ENCODE data around the gene GTPBP6.
"Not testable (repeated sequence)": the region's sequence is repeated elsewhere in the genome, so short reads cannot be mapped to it uniquely, and the experiment has no call there.

Gene GTPBP6

DNA sequence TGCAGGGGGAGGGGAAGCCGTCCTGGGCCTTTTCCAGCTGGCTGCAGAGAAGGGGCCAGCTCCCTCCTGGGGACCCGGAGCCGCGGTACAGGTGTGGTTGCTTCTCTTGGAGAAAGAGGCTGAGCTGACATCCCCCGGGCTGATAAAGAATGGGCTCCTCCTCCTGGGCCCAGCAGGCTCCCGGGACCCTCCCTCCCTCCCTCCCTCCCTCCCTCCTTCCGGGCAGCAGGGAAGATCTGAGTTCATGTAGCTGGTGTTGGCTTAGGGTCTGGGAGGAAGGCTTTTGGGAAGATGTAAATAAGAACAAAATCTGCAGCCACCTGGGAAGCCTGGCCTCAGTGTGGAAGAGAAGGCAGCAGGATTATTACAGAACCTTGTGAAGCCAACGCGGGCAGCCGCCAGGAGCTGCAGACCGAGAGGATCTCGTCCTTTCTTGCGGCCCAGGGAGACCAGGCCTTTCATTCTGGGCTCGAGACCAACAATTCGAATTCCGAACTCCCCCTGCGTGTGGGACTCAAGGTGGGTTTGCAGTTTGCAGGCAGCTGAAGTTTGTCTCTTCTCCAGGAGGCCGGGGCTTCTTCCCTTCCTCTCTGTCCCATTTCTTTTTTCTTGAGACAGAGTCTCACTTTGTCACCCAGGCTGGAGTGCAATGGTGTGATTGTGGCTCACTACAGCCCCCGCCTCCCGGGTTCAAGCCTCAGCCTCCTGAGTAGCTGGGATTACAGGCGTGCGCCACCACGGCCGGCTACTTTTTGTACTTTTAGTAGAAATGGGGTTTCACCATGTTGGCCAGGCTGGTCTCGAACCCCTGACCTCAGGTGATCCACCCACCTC, 37.2 kb downstream of the GTPBP6 start, which contains the start of gene PLCXD1:
PLCXD1 (plus strand) TSS at position 216 of the 834 bp plus-strand sequence. CDS start 2,807 bp downstream, outside the sequence.
- in situ Hi-C loops (cut with HindIII; ENCODE audit: low pct_unique_long_range_greater_than_20kb, low sequenced_read_pairs): no loop called here
- TF ChIP-seq JUND (IDR thresholded peaks at IDR 0.05; ENCODE audit: low read depth): no peak
- DNase-seq (ENCODE audit: low read depth in 1 of 2, low spot score in 1 of 2): no peak

DNA sequence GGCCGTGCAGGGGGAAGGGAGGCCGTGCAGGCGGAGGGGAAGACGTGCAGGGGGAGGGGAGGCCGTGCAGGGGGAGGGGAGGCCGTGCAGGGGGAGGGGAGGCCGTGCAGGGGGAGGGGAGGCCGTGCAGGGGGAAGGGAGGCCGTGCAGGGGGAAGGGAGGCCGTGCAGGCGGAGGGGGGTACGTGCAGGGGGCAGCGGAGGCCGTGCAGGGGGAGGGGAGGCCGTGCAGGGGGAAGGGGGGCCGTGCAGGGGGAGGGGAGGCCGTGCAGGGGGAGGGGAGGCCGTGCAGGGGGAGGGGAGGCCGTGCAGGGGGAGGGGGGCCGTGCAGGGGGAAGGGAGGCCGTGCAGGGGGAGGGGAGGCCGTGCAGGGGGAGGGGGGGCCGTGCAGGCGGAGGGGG, 37.9 kb downstream of the GTPBP6 start:
- DNase-seq (ENCODE audit: low read depth in 1 of 2, low spot score in 1 of 2); in situ Hi-C loops (cut with HindIII; ENCODE audit: low pct_unique_long_range_greater_than_20kb, low sequenced_read_pairs): not testable (repeated sequence)

DNA sequence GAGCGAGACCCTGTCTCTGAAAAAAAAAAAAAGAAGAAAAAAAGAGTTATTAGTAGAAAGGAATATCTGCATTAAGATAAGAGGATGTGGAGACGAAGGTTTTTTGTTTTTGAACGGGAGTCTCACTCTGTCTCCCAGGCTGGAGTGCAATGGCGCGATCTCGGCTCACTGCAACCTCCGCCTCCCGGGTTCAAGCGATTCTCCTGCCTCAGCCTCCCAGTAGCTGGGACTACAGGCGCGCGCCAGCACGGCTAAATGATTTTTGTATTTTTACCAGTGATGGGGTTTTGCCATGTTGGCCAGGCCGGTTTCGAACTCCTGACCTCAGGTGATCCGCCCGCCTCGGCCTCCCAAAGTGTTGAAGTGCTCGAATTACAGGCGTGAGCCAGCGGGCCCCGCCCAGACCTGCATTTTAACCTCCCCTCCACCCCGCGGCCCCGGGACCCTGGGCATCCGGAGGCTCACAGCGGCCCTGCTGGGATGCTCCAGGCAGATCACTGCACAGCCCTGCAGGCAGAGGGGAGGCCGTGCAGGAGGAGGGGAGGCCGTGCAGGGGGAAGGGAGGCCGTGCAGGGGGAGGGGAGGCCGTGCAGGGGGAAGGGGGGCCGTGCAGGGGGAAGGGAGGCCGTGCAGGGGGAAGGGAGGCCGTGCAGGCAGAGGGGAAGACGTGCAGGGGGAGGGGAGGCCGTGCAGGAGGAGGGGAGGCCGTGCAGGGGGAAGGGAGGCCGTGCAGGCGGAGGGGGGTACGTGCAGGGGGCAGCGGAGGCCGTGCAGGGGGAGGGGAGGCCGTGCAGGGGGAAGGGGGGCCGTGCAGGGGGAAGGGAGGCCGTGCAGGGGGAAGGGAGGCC, 38.6 kb downstream of the GTPBP6 start:
- in situ Hi-C loops (cut with HindIII; ENCODE audit: low pct_unique_long_range_greater_than_20kb, low sequenced_read_pairs); DNase-seq (ENCODE audit: low read depth in 1 of 2, low spot score in 1 of 2): not testable (repeated sequence)

DNA sequence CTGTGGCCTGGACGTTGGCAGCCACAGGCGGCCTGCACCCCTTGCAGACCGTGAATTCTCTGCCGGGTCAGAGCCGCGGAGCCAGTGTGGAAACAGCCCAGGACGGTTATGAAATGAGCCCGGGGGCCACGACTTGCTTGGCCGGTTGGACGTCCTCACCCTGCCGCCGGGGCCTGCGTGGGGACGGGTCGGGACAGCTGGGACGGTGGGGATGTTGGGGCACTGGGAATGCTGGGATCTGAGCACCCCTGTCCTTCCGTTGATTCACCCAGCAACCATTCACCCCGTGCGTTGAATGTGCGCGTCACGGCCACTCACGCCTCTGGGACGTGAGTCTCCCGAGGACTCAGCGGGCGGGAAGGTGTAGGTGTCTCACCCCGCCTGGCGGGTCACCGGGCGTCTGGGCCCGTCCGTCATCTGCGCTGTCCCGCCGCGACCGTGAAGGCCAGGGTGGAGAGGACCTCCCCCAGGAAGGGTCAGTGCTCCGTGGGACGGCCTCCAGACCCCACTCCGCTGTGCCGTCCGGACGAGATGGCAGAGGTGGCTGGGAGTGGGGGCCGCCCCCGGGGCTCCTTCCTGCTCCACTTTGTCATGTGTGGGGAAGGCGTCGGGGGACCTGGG, 41.9 kb downstream of the GTPBP6 start:
- in situ Hi-C loops (cut with HindIII; ENCODE audit: low pct_unique_long_range_greater_than_20kb, low sequenced_read_pairs): no loop called here
- DNase-seq (ENCODE audit: low read depth in 1 of 2, low spot score in 1 of 2): peak; percentile 70 to 80

DNA sequence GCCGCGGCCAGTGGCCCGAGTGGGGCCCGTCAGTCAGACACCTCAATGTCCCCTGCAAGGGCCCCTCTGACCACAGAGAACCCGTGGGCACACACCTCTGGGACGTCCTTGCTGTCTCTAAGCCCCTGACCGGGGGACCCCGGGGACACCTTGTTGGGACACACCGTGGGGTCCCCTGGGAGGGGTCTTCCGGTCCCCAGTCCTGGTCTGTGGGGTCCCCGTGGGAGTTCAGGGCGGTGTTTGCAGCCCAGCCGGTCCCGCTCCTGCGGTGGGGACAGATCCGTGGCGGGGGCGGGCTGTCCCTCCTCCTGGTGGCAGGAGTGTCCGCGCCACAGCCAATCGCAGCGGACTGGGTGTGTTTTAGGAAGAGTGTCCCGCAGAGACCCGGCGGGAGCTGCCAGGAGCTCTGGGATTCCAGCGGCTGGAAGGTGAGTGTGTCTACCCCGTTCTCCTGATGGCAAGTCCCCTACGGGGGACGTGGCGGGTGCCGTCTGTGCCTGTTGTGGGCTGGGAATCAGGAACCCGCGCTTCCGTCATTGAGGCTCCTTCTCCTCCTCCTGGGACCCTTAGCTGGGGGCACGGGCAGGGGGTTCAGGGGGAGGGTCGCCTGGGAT, 42.5 kb downstream of the GTPBP6 start:
- TF ChIP-seq JUND (IDR thresholded peaks at IDR 0.05; ENCODE audit: low read depth): no peak
- peak; percentile 89 to 94 for DNase-seq (ENCODE audit: low read depth in 1 of 2, low spot score in 1 of 2)
- in situ Hi-C loops (cut with HindIII; ENCODE audit: low pct_unique_long_range_greater_than_20kb, low sequenced_read_pairs): no loop called here

More for the DNA sequence above, 41.9 kb downstream of the GTPBP6 start:
- TF ChIP-seq JUND (IDR thresholded peaks at IDR 0.05; ENCODE audit: low read depth): no peak

DNA sequence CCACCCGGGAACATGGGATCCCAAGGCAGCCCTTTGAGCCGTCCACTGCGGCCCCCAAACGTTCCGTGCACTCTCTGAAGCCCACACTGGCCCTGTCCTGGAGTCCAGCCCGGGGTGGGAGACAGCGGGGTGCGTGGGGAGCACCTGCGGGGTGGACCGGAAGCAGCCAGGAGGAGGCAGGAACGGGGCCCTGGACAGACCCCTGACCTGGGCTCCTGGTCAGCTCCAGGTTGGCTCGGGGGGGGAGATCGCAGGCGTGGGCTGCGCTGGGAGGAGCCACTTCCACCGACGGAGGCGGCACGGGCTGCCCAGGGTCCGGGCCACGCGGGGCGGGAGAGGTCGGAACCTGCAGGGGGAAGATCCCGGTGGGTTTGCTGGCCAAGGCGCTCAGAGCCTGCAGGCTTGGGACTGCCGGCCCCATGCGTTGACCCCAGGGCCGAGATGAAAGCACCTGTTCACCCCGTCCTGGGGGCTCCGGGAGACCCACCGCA, 43.1 kb downstream of the GTPBP6 start:
- in situ Hi-C loops (cut with HindIII; ENCODE audit: low pct_unique_long_range_greater_than_20kb, low sequenced_read_pairs): no loop called here
- no peak for TF ChIP-seq JUND (IDR thresholded peaks at IDR 0.05; ENCODE audit: low read depth)
- no peak for DNase-seq (ENCODE audit: low read depth in 1 of 2, low spot score in 1 of 2)

DNA sequence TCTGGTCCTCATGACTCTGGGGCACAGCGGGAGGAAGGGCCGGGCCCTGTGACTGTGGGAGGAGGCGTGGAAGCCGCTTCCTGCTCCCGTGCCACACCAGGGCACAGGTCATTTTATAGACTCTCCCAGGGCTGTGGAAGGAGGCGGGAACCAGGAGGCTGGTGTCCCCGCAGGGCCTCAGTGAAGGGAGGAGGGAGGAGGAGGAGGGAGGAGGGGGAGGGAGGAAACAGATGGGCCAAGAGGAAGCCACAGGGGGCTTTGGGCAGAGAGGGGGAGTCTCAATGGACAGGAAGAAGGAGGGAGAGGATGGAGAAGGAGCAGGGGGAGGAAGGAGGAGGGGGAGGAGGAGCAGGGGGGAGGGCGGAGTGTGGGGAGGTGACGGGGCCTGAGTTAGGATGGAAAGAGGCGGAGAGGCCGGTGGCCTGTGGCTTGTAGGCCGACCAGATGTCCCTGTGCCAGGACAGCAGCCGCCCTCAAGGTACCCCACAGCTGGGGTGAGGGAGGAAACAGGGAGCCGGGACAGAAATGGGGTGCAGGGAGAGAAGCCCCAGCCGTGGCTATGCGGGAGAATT, 43.6 kb downstream of the GTPBP6 start:
- no peak for TF ChIP-seq JUND (IDR thresholded peaks at IDR 0.05; ENCODE audit: low read depth)
- no peak for DNase-seq (ENCODE audit: low read depth in 1 of 2, low spot score in 1 of 2)
- in situ Hi-C loops (cut with HindIII; ENCODE audit: low pct_unique_long_range_greater_than_20kb, low sequenced_read_pairs): no loop called here

DNA sequence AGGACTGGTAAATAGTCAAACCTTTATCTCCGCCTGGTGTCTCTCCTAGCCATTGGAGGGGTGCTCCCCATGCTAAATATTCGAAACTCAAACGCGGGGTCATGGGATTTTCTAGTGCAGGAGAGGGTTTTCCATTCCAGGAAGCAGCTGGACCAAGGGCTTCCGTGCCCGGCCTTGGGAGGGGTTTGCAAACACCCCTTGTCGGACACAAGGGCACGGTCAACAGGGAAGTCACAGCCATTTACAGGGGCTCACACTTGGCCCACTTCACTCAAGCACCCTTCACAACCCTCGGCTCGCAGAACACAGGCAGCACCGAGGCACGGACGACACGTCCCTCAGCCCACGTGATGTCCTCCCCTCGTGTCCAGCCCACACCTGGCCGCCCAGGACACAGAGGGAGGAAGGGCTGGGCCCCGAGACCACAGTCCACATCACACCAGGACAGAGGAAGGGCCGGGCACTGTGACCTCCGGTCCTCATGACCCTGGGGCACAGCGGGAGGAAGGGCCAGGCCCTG, 47.7 kb downstream of the GTPBP6 start:
- no peak for TF ChIP-seq JUND (IDR thresholded peaks at IDR 0.05; ENCODE audit: low read depth)
- in situ Hi-C loops (cut with HindIII; ENCODE audit: low pct_unique_long_range_greater_than_20kb, low sequenced_read_pairs): no loop called here
- no peak for DNase-seq (ENCODE audit: low read depth in 1 of 2, low spot score in 1 of 2)

DNA sequence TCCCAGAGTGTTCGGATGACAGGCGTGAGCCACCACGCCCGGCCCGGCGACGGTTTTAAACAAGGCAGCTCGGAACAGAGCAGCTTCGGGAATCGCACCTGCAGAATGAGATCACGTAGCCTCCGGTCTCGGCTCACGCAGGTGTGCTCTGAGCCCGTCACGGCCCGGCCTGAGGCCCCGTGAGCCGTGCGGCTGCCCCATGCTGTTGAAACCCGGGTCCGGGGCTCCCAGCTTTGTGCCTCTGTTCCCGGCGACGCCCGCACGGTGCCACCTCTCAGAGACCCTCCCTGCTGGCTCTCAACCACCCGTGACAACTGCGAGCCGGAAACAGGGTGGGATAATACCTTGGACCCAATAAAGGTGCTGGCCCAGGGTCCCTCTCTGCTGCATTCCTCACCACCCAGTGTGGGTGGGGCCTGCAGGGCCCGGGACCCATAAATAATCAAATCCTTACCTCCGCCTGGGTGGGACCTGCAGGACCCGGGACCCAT, 50.8 kb downstream of the GTPBP6 start:
- DNase-seq (ENCODE audit: low read depth in 1 of 2, low spot score in 1 of 2): no peak
- in situ Hi-C loops (cut with HindIII; ENCODE audit: low pct_unique_long_range_greater_than_20kb, low sequenced_read_pairs): no loop called here
- TF ChIP-seq JUND (IDR thresholded peaks at IDR 0.05; ENCODE audit: low read depth): no peak

DNA sequence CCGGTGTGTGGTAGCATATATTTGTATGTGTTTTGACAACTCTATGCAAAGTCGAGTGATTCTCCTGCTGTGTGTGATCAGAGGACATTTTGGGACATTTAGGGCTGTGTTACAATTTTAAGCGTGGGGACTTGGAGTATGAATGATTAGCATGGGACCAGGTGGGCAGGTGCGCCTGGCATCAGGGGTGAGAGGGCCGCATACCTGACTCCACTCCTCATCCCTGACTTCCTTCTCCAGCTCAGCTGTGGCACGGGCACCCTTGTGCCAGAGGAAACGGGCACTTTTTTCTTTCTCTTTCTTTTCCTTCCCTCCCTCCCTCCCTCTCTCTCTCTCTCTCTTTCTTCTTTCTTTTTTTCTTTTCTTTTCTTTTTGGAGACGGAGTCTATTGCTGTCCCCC, 53.1 kb downstream of the GTPBP6 start:
- in situ Hi-C loops (cut with HindIII; ENCODE audit: low pct_unique_long_range_greater_than_20kb, low sequenced_read_pairs): no loop called here
- DNase-seq (ENCODE audit: low read depth in 1 of 2, low spot score in 1 of 2): no peak
- TF ChIP-seq JUND (IDR thresholded peaks at IDR 0.05; ENCODE audit: low read depth): no peak

DNA sequence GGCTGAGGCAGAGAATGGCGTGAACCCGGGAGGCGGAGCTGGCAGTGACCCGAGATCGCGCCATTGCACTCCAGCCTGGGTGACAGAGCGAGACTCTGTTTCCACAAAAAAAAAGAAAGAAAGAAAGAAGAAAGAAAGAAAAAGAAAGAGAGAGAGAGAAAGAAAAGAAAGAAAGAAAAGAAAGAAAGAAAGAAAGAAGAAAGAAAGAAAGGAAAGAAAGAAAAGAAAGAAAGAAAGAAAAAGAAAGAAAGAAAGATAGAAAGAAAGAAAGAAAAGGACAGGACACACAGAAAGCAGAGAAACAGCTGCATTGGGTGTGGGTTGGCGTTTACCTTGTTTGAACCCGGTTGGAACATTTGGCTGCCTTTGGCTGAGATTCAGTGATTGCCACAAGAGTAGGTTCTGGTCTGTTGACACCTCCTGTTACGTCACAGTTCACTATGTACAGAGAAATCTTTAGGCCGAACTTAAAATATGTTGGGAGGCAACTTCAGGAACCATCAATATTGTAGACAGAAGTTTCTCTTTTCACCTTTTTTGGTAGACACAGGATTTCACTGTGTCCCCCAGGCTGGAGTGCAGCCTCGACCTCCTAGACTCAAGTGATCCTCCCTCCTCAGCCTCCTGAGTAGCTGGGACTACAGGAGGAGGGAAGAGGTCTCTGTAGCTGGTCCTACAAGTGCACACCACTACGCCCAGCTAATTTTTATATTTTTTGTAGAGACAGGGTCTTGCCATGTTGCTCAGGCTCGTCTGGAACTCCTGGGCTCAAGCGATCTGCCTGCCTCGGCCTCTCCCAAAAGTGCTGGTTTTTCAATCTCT, 53.8 kb downstream of the GTPBP6 start:
- TF ChIP-seq JUND (IDR thresholded peaks at IDR 0.05; ENCODE audit: low read depth): no peak
- in situ Hi-C loops (cut with HindIII; ENCODE audit: low pct_unique_long_range_greater_than_20kb, low sequenced_read_pairs): no loop called here
- DNase-seq (ENCODE audit: low read depth in 1 of 2, low spot score in 1 of 2): peak in 1 of 2 experiments; percentile 74

DNA sequence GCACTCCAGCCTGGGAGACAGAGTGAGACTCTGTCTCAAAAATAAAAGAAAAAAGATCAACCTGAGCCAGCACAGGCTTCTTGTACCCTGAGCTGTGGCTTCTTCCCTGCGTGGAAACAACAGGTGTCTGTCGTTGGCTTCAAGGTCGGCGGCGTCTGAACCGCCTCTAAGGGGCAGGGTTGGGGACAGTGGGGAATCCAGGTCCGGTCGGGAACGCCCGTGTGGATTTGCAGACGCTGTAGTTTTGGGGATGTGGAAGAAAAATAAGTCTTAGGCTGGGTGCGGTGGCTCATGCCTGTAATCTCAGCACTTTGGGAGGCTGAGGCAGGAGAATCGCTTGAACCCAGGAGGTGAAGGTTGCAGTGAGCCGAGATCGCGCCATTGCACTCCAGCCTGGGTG, 54.6 kb downstream of the GTPBP6 start:
- in situ Hi-C loops (cut with HindIII; ENCODE audit: low pct_unique_long_range_greater_than_20kb, low sequenced_read_pairs); DNase-seq (ENCODE audit: low read depth in 1 of 2, low spot score in 1 of 2): not testable (repeated sequence)

Data from T47D (cell line).